ENCODE data around the gene GADL1. TPM values are rescaled to one million over a fixed set of nuclear protein-coding genes. Genes with fewer than 3 reads are reported as not detected.

The GADL1 gene
- total RNA-seq, 1 donor from 2014 or later: 0.12 TPM

DNA sequence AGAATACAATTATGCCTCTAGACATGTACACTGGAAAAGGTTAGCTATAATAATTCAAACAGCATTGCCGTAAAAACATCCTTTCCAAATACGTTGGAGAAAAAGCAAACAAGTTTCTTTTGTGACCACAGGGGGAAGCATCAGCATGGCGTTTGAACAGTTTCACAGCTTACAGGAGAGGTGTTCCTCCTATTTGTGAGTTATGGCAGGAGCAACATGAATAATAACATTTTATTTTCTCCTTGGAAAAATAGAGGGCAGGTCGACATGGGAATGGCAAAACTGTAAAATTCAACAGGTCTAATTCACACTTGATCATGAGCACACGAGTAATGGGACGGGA, 39.7 kb upstream of the GADL1 start:
- TF ChIP-seq, protein P1, sequence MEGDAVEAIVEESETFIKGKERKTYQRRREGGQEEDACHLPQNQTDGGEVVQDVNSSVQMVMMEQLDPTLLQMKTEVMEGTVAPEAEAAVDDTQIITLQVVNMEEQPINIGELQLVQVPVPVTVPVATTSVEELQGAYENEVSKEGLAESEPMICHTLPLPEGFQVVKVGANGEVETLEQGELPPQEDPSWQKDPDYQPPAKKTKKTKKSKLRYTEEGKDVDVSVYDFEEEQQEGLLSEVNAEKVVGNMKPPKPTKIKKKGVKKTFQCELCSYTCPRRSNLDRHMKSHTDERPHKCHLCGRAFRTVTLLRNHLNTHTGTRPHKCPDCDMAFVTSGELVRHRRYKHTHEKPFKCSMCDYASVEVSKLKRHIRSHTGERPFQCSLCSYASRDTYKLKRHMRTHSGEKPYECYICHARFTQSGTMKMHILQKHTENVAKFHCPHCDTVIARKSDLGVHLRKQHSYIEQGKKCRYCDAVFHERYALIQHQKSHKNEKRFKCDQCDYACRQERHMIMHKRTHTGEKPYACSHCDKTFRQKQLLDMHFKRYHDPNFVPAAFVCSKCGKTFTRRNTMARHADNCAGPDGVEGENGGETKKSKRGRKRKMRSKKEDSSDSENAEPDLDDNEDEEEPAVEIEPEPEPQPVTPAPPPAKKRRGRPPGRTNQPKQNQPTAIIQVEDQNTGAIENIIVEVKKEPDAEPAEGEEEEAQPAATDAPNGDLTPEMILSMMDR (conservative IDR thresholded peaks at IDR 0.05): peak; percentile 68
- Mint-ChIP-seq H3K27ac (ENCODE audit: unreplicated experiment) (no peak overlapping the region), H3K4me3 (no peak overlapping the region), H3K9me3 (peaks cover 6% of the 10 kb centered on the region), H3K4me1 (peaks cover 7% of the 10 kb centered on the region), H3K27me3 (ENCODE audit: low read depth) (no peaks in the 10 kb centered on the region), H3K36me3 (ENCODE audit: low read depth) (no peaks in the 10 kb centered on the region)
- DNase-seq (ENCODE audit: low read depth, low spot score): no peak

DNA sequence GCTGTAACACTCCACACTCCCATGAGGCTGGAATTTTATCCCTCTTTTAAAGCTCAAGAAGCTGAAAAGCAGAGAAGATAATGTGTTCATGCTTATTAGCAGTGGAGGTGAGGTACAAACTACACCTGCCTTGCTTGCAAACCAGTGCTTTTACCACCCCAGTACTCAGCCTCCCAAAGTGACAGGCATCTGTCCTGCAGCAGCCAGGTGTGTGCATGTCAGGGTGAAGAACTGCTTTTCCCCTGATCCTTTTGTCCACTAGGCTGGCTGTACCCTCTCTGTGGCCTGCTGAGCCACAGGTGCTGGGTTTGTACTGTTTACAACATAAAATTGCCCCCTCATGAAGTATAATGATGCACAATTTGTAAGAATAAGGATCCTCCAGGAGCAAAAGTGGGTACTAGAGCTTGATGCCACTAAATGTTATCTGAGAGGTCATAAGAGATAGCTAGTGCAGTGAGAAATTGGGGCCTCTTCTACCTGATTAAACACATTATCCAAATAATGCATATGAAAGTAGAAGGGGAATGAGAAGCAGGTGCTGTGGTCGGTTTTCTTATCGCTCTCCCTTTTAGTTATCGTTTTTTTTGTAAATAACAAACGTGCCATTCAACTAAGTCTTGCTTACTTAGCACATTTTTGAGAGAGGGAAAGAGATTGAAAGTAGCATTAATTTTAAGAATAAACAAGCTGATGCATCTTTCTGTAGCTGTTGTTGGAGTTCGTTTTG, 39.2 kb upstream of the GADL1 start:
- TF ChIP-seq, protein P1 (conservative IDR thresholded peaks at IDR 0.05): no peak
- Mint-ChIP-seq H3K4me1 (peaks cover 7% of the 10 kb centered on the region), H3K36me3 (ENCODE audit: low read depth) (no peaks in the 10 kb centered on the region), H3K27me3 (ENCODE audit: low read depth) (no peaks in the 10 kb centered on the region), H3K4me3 (no peak overlapping the region), H3K27ac (ENCODE audit: unreplicated experiment) (no peak overlapping the region), H3K9me3 (peaks cover 6% of the 10 kb centered on the region)
- no peak for DNase-seq (ENCODE audit: low read depth, low spot score)

DNA sequence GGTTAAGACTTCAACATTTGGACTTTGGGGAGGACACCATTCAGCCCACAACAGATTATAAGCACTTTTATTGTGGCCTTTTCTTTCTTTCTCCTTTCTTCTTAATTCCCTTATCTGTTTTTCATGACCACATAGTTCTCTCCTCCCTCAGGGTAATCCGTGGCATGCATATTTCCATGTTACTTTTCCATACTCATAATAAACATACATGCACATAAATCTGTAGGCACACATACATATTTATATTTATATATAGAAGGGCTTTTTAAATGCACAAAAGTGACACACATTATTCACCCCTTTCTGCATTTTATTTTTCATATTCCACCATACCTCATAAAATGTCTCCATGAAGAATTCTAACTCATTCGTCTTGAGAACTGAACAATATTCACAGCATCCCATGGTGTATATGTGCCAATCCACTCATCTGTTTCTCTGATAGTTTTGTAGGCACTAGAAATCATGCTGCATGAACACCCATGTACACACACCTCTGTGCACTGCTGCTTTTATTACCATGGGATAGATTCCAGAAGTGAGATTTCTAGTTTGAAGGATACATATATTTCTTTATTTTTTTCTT, 38.1 kb upstream of the GADL1 start:
- H3K9me3 Mint-ChIP-seq: peaks cover 4% of the 10 kb centered on the region
- H3K4me3 Mint-ChIP-seq: no peak overlapping the region
- H3K4me1 Mint-ChIP-seq: peaks cover 7% of the 10 kb centered on the region
- DNase-seq (ENCODE audit: low read depth, low spot score): no peak
- TF ChIP-seq, protein P1 (conservative IDR thresholded peaks at IDR 0.05): no peak
- H3K27me3 Mint-ChIP-seq (ENCODE audit: low read depth): no peaks in the 10 kb centered on the region
- H3K36me3 Mint-ChIP-seq (ENCODE audit: low read depth): no peaks in the 10 kb centered on the region
- H3K27ac Mint-ChIP-seq (ENCODE audit: unreplicated experiment): no peak overlapping the region

DNA sequence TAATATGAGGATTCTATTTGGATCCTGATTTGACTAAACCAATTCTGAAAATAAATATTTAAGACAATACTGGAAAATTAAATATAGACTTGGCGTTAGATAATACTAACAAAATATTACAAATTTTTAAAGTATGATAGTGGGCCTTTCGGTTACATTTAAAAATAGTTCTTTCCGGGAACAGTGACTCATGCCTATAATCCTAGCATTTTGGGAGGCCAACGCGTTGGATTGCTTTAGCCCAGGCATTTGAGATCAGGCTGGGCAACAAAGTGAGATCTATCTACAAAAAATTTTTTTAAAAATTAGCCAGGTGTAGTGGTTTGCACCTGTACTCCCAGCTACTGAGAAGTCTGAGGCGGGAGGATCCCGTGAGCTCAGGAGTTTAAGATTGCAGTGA, 30.3 kb upstream of the GADL1 start:
- Mint-ChIP-seq H3K4me3 (no peak overlapping the region), H3K9me3 (peaks cover 3% of the 10 kb centered on the region), H3K36me3 (ENCODE audit: low read depth) (peaks cover 2% of the 10 kb centered on the region), H3K4me1 (no peaks in the 10 kb centered on the region), H3K27ac (ENCODE audit: unreplicated experiment) (no peak overlapping the region), H3K27me3 (ENCODE audit: low read depth) (no peaks in the 10 kb centered on the region)
- no peak for DNase-seq (ENCODE audit: low read depth, low spot score)
- TF ChIP-seq, protein P1 (conservative IDR thresholded peaks at IDR 0.05): no peak

DNA sequence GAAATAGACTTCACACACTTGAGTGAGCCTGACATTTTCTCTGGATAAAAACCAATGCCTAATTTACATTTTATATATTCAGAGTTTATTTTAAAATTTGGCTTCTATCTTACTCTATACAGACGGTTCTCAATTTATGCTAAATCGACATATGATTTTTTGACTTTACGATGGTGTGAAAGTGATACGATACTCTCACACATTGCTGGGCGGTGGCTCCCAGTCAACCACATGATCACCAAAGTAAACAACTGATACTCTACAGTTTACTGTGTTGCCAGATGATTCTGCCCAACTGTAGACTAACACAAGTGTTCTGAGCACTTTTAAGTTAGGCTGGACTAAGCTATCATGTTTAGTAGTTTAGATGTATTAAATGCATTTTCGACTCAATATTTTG, 25.1 kb upstream of the GADL1 start:
- no peak overlapping the region for H3K4me3 Mint-ChIP-seq
- no peaks in the 10 kb centered on the region for H3K27me3 Mint-ChIP-seq (ENCODE audit: low read depth)
- peaks cover 3% of the 10 kb centered on the region for H3K9me3 Mint-ChIP-seq
- H3K36me3 Mint-ChIP-seq (ENCODE audit: low read depth): peaks cover 2% of the 10 kb centered on the region
- TF ChIP-seq, protein P1 (conservative IDR thresholded peaks at IDR 0.05): no peak
- H3K27ac Mint-ChIP-seq (ENCODE audit: unreplicated experiment): no peak overlapping the region
- H3K4me1 Mint-ChIP-seq: no peaks in the 10 kb centered on the region
- no peak for DNase-seq (ENCODE audit: low read depth, low spot score)
